Activated CD4-positive, alpha-beta T cell treated with anti-CD3 and anti-CD28 coated beads for 48 hours (primary cell): ENCODE results near the gene ACSBG1.

Experiments
- DNase-seq: peaks from one replicate; pipeline ENCODE4 v3.0.0-alpha.2; 2020

ACSBG1 gene

GRCh38 chr15:78129077-78129750, 105.2 kb downstream of the ACSBG1 start:
- DNase-seq: no peak

DNA sequence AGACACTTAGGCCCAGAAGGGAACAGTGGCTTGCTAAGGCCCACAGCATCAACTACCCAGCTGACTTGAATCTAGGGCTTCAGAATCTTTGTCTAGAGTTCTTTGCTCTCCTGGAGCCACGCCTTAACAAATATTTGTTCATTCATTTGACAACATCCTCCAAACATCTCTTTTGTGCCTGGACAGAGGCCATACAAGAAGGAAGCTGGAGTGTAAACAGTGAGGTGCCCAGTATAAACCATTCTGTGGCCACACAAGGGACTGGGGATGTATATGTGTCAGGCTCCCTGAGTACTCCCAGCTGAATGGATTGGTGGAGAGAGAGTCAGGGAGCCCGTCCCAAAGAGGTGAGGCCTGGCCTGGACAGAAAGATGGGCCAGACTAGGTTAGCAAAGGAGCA, 106.5 kb downstream of the ACSBG1 start:
- DNase-seq: no peak

- no peak for DNase-seq
Observed at GRCh38 chr15:78125267-78125666, 109.1 kb downstream of the ACSBG1 start.

DNA sequence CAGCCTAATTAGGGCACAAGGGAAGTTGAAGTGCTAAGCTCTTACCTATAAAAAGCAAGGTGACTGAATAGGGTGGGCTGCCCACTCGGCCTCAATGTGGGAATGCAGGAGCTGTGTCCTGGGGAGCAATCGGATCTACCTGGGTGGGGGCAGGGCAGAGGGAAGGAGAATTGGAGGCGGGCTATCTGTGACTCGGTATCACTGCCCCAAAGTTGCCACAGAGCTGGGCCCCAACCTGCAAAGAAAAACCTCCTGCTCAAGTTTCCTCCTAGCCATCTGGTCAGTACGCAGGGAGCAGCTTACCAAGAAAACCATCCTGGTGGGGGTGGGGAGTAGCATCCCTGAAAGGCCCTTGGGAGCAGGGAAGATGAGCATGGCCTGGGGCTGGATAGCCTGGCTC, 113.8 kb downstream of the ACSBG1 start:
- no peak for DNase-seq
